GM18868 (cell line): ENCODE results near the gene TMEM248.
"Not testable (repeated sequence)": the region's sequence is repeated elsewhere in the genome, so short reads cannot be mapped to it uniquely, and the experiment has no call there.

Experiments
- ATAC-seq: cut with Tn5 transposase; IDR thresholded peaks from one replicate; pipeline ENCODE4 v1.9.1; 2021; ENCODE audit warnings: mild to moderate bottlenecking, moderate library complexity; ENCODE audit not compliant: unreplicated experiment

The TMEM248 gene

GRCh38 chr7:66907731-66908130, 13.3 kb upstream of the TMEM248 start:
- no peak for ATAC-seq

DNA sequence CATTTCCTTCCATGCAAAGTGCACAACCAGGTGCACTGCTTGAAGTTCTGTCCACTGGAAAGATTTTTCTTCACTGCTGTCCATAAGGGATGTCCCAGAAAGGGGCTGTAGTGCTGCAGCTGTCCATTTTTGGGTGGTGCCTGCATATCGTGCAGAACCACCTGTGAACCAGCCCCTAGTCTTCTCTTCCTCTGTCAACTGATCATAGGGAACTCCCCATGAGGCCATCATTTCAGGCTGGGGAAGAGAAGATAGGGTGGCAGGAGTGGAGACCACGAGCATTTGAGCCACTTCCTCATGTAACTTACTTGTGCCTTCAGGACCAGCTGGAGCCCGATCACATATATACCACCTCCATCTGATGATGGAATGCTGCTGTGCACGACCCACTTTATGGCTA, 12.4 kb upstream of the TMEM248 start:
- ATAC-seq = not testable (repeated sequence)

- ATAC-seq = no peak
These were observed 10.2 kb upstream of the TMEM248 start for GRCh38 chr7:66910789-66911188.

DNA sequence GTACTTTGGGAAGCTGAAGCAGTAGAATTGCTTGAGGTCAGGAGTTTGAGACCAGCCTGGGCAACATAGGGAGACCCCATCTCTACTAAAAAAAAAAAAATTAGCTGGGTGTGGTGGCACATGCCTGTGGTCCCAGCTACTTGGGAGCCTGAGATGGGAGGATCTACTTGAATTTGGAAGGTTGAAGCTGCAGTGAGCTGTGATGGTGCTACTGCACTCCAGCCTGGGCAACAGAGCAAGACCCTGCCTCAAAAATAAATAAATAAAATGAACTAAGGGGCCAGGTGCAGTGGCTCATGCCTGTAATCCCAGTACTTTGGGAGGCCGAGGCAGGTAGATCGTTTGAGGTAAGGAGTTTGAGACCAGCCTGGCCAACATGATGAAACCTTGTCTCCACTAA, 9.8 kb upstream of the TMEM248 start:
- ATAC-seq = not testable (repeated sequence)

DNA sequence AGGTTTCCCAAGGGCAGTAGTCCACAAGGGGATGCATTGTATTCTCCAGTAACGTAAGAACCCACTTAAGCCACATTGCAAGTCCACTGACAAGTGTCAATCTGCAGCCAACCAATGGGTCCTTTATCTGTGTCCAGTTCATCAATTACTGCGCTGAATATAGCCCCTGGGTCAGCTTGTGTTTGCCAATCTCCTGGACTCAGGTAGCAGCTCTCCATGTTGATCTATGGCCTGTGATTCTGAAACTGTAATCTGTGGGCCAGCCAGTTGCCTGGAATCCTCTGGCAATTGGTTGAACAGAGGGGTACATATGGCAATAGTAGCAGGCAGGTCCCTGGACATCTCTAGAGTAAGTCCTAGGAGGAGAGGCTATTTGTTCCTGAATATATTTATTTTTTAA, 8.8 kb upstream of the TMEM248 start:
- ATAC-seq = no peak

DNA sequence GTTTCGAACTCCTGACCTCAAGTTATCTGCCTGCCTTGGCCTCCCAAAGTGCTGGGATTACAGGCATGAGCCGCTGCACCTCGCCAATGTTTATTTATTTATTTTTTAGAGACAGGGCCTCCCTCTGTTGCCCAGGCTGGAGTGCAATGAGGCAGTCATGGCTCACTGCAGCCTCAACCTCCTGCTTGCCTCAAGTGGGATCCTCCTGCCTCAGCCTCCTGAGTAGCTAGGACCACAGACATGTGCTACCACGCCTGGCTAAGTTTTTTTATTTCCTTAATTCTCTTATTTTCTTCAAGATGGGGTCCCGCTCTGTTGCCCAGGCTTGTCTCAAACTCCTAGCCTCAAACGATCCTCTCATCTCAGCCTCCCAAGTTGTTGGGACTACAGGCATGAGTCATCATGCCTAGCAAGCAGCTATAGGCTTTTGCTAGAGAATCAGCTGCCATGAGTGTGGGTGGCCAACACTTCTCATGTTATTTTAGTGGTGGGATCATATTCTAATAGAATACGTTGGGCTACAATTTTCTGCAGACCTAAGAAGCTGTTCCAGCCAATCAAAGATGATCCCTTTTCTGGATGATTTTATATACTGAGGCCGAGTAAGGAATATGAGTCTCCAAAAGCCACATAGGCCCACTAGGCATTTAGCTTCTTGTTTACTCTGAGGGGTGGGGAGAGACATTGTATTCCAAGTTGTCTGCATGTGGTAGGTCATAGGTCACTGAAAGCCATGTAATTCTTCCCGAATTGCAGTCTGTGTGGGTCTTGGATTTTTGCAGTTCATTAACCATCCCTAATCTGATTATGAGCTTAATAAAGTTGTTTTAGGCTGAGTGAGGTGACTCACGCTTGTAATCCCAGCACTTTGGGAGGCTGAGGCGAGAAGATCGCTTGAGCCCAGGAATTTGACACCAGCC, 7.6 kb upstream of the TMEM248 start:
- no peak for ATAC-seq

DNA sequence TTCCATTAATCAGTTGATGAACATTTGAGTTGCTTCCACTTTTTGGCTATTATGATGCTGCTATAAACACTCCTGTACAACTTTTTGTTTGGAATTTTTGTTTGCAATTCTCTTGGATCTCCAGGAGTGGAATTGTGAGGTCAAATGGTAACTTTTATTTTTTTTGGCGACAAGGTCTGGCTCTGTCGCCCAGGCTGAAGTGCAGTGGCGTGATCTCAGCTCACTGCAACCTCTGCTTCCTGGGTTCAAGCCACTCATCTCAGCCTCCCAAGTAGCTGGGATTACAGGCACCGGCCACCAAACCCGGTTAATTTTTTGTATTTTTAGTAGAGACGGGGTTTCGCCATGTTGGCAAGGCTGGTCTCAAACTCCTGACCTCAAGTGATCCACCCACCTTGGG, 3.1 kb upstream of the TMEM248 start:
- ATAC-seq = not testable (repeated sequence)

DNA sequence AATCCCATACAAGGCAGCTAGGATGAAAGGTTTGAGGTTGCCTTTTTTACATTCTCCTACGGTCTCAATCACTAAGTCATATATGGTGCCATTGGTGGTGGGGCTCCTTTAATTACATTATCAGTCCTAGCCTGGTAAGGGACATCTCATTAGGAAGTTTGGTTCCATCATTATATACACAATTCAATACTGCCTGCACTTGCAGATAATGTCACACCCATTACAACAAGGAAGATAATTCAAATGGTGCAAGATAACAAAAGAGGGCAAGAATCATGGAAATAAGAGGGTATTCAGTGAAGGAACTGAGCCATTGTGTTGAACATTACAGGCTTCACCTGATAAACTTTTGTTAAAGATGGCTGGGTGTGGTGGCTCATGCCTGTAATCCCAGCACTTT, 1.7 kb upstream of the TMEM248 start:
- no peak for ATAC-seq

GRCh38 chr7:66919704-66920103, 1.3 kb upstream of the TMEM248 start:
- ATAC-seq = no peak

DNA sequence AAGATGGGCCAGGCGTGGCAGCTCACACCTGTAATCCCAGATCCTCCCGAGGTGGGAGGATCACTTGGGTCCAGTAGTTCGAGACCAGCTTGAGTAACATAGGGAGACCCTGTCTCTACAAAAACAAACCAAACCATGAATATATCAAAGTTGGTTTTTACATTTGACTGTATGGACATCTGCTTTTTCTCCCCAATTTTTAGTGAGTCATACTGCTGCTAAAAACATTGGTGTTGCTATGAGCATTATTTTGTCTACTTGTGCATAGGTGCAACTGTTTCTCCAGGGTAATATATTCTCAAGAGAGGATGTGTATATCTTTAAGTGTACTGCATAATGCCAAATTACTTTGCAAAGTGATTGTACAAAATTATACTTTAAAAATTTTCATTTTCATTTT, 769 bp upstream of the TMEM248 start:
- ATAC-seq = no peak

GRCh38 chr7:66921396-66921917, 432 bp downstream of the TMEM248 start:
- peak; percentile 26 for ATAC-seq

DNA sequence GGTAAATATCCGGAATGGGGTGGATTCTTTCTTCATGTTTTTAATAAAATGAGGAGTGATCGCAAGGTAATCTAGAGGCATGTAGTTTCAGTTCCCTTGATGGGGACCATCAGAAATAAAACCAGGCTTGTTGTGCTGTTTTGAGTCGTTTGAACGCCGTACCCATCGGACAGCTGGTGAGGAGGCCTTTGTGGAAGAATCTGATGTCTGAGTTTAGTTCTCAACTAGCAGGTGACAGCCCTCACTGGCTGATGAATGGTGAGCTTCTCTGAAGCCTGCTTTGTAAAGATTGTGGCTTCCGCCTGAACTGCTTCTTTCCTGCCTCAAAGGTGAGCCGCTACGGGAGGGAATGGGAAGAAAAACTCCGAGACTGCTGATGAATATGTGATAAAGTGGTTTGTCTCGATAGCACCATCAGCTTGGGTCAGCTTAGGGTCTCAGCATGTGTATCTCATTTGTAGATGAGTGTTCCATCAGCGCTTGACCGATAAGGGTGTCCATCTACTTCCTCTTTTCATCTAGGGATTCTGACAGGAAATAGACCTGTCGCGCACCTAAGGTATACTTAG, 977 bp downstream of the TMEM248 start:
- ATAC-seq = peak; percentile 30

- ATAC-seq = no peak
These were observed 4.2 kb downstream of the TMEM248 start for GRCh38 chr7:66925255-66925654.

GRCh38 chr7:66927348-66927948, 6.4 kb downstream of the TMEM248 start:
- ATAC-seq = no peak

- no peak for ATAC-seq
These were observed 7.4 kb downstream of the TMEM248 start for GRCh38 chr7:66928388-66928787.

DNA sequence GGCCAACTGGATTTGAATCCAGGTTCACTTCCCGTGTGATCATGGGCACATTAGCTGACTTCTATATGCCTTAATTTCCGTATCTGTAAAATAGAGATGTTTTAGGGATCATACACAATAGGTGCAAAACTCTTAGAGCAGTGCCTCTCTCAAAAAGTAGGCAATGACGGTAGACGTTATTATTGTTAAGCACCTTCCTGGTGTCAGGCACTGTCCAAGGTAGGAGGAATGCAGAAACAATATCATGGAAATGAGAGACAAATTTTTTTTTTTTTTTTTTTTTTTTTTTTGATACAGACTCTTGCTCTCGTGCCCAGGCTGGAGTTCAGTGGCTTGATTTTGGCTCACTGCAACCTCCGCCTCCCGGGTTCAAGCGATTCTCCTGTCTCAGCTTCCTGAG, 8.1 kb downstream of the TMEM248 start:
- no peak for ATAC-seq

GRCh38 chr7:66929935-66930334, 8.9 kb downstream of the TMEM248 start:
- no peak for ATAC-seq

DNA sequence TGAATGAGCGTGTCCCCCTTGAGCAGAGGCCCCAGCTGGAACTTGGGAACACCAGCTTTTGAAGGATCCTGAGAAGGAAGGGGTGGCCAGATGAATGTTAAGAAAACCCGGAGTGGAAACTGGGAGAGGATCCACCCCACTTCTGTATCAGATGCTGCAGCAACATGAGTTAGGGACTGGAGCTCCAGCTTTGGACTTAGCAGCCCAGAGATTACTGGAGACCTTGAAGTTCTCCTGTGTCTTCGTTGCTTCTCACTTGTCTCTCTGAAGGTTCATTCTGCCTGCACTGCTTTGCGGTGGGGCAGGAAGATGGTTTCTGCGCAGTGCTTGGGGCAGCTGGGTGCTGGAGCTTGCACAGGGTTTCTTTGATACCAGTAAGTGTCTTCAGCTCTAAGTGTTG, 9.3 kb downstream of the TMEM248 start:
- no peak for ATAC-seq

GRCh38 chr7:66933469-66933868, 12.4 kb downstream of the TMEM248 start:
- ATAC-seq = no peak

- ATAC-seq = no peak
These were observed 16.9 kb downstream of the TMEM248 start for GRCh38 chr7:66937940-66938339.

GRCh38 chr7:66939325-66939724, 18.3 kb downstream of the TMEM248 start:
- ATAC-seq = no peak

GRCh38 chr7:66946545-66946944, 25.5 kb downstream of the TMEM248 start:
- no peak for ATAC-seq
